CD4-positive, alpha-beta T cell treated with Interleukin-6 at 100 ng/mL for 8 hours (primary cell): Measurements from ENCODE around the gene GLUD1.
"Not testable (repeated sequence)": the region's sequence is repeated elsewhere in the genome, so short reads cannot be mapped to it uniquely, and the experiment has no call there.

Source experiments
- DNase-seq: peaks from one replicate; pipeline ENCODE4 v3.0.0-alpha.2; 2020; ENCODE audit warnings: mixed read lengths, low spot score

GLUD1 gene

GRCh38 chr10:87043579-87043978 is 51.1 kb downstream of the GLUD1 start:
- not testable (repeated sequence) for DNase-seq

DNA sequence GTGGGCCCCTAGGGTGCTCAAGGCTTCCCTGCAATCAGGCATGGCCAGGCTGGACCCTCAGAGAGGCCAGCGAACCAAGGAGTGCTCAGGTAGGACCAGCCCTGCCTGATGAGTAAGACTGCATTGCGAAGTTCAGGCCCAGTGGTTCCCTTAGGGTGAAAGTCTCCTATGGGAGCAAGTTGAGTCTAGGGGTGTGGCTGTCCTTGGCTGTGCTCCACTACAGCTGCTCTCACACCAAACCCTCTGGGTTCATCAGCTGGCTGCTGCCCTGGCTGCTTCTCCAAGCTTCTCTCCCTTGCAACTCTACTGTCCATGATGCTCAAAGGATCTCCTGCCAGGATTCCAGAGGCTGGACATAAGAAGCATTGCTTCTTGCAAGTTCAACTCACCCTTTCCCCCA is 55.9 kb downstream of the GLUD1 start:
- DNase-seq = no peak

- no peak for DNase-seq
These were observed 56.3 kb downstream of the GLUD1 start for GRCh38 chr10:87038286-87038717.

DNA sequence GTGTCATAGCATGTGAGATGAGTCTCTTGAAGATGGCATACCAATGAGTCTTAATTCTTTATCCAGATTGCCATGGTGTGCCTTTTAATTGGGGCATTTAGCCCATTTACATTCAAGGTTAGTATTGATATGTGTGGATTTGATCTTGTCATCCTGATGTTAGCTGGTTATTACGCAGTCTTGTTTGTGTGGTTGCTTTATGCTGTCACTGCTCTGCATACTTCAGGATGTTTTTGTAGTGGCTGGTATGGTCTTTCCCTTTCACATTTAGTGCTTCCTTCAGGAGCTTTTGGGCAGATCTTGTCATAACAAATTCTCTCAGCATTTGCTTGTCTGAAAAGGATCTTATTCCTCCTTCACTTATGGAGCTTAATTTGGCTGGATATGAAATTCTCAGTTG is 58.0 kb downstream of the GLUD1 start:
- DNase-seq = no peak

DNA sequence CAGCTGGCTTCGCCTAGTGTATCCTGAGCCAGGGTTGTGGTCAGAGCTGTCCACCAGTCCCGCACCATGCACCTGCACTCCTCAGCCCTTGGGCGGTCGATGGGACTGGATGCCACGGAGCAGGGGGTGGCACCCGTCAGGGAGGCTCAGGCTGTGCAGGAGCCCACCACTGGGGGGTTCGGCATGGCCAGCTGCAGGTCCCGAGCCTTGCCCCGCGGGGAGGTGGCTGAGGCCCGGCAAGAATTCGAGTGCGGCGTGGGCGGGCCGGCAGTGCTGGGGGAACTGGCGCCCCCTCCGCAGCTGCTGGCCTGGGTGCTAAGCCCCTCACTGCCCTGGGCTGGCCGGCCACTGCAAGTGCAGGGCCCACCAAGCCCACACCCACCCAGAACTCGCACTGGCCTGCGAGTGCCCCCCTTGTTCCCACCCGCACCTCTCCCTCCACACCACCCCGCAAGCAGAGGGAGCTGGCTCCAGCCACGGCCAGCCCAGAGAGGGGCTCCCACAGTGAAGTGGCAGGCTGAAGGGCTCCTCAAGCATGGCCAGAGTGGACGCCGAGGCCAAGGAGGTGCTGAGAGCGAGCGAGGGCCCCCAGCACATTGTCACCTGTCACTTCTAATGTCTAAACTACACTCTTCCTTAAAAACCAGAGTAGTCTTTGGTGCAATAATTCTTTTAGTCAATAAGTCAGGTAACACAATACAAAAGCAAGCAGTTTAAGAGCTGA is 63.6 kb downstream of the GLUD1 start:
- DNase-seq = no peak

DNA sequence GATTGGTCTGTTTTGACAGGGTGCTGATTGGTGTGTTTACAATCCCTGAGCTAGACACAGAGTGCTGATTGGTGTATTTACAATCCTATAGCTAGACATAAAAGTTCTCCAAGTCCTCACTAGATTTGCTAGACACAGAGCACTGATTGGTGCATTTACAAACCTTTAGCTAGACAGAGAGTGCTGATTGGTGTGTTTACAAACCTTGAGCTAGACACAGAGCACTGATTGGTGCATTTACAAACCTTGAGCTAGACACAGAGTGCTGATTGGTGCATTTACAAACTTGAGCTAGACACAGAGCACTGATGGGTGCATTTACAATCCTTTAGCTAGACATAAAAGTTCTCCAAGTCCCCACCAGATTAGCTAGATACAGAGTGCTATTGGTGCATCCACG is 64.2 kb downstream of the GLUD1 start:
- not testable (repeated sequence) for DNase-seq

GRCh38 chr10:87026747-87027508 is 67.7 kb downstream of the GLUD1 start:
- DNase-seq = not testable (repeated sequence)

- peak; percentile 3 for DNase-seq
These were observed 69.2 kb downstream of the GLUD1 start for GRCh38 chr10:87025285-87025958.

DNA sequence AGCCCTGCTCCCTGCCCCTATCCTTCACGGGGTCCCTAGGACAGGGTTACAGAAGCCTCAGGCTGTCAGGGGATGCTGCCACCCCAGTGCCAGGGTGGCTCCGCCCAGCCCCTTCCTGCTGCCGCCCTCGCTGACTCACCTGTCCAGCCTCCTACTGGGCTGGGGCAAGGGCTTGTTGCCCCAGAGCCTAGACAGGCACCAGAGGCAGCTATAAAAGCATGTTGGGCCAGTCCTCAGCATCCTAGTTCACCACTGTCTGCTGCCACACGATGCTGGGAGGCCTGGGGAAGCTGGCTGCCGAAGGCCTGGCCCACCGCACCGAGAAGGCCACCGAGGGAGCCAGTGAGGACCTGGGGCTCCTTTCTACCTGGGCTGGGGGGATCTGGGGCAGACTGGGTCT is 74.6 kb downstream of the GLUD1 start, which contains the start of gene FAM25A:
Gene FAM25A, plus strand, starts transcription at position 239 of the 400 bp plus-strand sequence. Its CDS starts 31 bp downstream, at position 270.
- DNase-seq = not testable (repeated sequence)

GRCh38 chr10:87019504-87019903 is 75.1 kb downstream of the GLUD1 start:
- DNase-seq = not testable (repeated sequence)

DNA sequence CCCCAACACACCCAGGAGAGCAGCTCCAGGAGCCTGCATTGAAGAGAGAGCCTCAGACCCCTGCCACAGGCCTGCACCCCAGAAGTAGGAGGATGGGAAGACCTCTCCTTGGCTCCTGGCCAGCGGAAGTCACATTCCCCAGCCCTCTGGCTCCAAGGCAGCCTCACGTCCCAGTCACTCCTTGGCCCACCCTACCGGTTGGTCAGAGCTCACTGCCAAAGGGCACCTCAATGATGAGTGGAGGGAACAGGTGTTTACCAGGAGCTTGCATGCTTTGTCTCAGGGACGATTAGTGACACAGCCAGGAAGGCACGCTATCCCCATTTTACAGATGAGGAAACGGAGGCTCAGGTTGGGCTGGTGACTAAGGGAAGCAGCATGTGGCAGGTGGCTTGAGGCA is 75.6 kb downstream of the GLUD1 start:
- not testable (repeated sequence) for DNase-seq

GRCh38 chr10:87018127-87018526 is 76.5 kb downstream of the GLUD1 start:
- not testable (repeated sequence) for DNase-seq

DNA sequence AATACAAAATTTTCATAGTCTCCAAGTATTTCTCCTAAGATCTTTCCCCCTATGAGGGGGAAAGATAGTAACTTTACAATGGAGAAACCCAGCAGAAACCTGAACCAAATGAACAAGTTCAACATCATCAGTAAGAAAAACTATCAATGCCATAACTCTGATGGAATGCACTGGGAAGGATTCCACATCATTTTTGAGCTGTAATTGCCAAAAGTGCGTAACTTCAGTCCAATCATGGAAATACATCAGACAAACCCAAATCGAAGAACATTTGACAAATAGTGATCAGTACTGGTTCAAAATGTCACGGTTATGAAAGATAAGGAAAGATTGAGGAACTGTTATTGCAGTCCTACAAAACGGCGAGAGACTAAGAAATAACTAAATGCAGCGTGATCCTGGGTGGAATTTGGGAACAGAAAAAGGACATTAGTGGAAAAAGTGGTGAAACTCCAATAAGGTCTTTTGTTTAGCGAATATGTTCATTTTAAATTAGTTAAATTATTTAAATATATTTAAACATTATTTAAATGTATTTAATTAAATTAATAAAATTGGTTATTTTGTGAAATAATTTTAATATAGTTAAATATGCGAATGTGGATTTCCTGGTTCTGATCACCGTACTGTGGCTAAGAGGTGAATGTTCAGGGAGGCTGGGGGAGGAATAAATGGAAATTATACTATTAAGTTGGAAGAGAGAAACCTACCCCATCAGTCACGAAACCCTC is 79.5 kb downstream of the GLUD1 start:
- DNase-seq = not testable (repeated sequence)

DNA sequence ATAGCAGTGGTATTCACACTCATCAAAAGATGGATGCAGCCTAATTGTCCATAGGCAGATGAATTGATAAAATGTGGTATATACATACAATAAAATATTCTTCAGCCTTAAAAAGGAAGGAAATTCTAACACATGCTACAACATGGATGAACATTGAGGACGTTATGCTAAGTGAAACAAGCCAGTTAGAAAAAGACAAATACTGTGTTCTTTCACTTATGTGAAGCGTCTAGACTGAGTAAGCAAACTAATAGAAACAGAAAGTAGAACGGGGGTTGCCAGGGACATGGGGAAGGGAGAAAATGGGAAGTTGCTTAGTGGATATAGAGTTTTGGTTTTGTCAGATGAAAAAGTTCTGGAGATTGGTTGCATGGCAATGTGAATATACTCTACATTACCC is 81.1 kb downstream of the GLUD1 start:
- DNase-seq = not testable (repeated sequence)

GRCh38 chr10:87009134-87009696 is 85.4 kb downstream of the GLUD1 start:
- not testable (repeated sequence) for DNase-seq

- not testable (repeated sequence) for DNase-seq
These were observed 86.3 kb downstream of the GLUD1 start for GRCh38 chr10:87008303-87008702.

DNA sequence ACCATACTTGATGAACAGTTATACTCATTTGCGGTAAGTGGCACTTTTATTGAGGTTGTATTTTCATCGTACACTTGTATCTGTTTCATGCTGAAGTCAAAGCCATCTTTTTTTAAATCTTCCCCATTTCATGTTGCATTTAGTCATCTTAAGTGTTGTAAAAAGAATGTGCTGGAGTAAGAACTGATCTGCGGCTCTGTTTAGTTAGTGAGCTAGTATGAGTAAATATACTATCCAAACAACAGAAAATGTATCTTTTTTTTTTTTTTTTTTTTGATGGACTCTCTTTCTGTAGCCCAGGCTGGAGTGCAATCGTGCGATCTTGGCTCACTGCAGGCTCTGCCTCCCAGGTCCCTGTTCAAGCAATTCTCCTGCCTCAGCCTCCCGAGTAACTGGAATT is 87.0 kb downstream of the GLUD1 start:
- not testable (repeated sequence) for DNase-seq

DNA sequence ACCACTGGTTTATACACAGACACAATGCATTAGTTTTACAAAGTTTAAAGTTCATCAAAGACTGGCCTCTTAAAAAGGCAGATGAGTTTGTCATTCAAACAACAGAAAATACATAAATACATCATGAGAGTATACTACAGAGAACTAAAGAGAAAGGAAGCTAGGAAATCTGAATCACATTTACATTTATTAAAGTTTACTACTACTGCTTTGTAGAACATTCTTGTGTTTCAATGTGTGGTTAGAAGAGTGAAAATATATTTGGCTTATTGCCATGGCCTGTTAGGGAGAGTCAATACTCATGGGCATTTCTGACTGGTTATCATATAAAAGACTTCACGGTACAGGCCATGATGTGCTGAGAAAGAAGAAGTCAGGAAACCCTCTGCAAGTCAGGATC is 87.5 kb downstream of the GLUD1 start:
- DNase-seq = not testable (repeated sequence)

GRCh38 chr10:87000491-87000890 is 94.2 kb downstream of the GLUD1 start:
- no peak for DNase-seq
